ENCODE data around the gene GABARAP. TPM values are rescaled to one million over a fixed set of nuclear protein-coding genes. Genes with fewer than 3 reads are reported as not detected.

The GABARAP gene
- total RNA-seq, 6 experiments from 2014 or later = 238 to 330 (median 244) TPM

DNA sequence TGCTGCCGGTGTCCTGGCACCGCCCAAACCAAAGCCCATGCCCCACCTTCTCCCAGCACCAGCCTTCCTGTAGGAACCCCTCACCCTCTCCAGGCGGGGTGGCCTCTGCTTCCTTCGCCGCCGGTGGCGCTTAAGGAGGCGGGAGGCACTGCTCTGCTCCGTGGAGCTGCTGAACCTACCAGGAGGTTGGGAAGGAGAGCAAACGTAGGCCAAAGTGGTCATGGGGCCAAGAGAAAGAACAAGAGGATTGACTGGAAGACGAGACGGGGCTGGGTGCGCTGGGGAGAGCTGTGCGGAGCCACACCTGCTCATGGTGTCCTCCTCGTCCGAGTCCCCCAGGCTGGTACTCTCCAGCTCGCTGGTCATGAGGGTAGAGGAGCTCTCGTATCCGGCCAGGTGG, 12.7 kb downstream of the GABARAP start:
- DNase-seq (peak in 1 of 3 donors; percentile 18), ATAC-seq (no peak)
- intact Hi-C loops (cut with DNase I) = no loop called here
- H3K4me3 ChIP-seq = no peak overlapping the region
- H3K9me3 ChIP-seq = no peaks in the 10 kb centered on the region
- TF ChIP-seq, protein P1, sequence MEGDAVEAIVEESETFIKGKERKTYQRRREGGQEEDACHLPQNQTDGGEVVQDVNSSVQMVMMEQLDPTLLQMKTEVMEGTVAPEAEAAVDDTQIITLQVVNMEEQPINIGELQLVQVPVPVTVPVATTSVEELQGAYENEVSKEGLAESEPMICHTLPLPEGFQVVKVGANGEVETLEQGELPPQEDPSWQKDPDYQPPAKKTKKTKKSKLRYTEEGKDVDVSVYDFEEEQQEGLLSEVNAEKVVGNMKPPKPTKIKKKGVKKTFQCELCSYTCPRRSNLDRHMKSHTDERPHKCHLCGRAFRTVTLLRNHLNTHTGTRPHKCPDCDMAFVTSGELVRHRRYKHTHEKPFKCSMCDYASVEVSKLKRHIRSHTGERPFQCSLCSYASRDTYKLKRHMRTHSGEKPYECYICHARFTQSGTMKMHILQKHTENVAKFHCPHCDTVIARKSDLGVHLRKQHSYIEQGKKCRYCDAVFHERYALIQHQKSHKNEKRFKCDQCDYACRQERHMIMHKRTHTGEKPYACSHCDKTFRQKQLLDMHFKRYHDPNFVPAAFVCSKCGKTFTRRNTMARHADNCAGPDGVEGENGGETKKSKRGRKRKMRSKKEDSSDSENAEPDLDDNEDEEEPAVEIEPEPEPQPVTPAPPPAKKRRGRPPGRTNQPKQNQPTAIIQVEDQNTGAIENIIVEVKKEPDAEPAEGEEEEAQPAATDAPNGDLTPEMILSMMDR (IDR thresholded peaks at IDR 0.05) = no peak
- TF ChIP-seq POLR2A (IDR thresholded peaks at IDR 0.05) = no peak
- no peak overlapping the region for H3K27ac ChIP-seq
- peaks cover 0 to 29% (median under 1%) of the 10 kb centered on the region in 4 donors for H3K4me1 ChIP-seq
- 86% methylated on average over 7 of the region's 19 CpGs for WGBS (ENCODE audit: insufficient coverage, low coverage, low lambda C conversion rate, missing lambda C conversion rate)
- peaks cover 0 to 43% (median 16%) of the 10 kb centered on the region in 4 donors for H3K36me3 ChIP-seq
- H3K27me3 ChIP-seq = no peaks in the 10 kb centered on the region

DNA sequence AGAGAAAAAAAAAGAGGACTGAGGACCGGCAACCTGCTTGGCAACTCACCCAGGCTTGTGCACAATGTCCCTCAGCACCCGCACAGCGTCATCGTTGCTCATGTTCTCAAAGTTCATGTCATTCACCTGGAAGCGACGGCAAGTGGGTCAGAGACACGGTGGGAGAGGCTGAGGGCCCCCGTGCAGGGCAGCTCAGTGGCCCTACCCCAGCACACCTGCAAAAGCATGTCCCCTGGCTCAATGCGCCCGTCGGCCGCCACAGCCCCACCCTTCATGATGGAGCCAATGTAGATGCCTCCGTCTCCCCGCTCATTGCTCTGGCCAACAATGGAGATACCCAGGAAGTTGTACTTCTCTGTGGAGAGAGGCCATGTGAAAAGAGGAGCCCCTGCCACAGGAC, 13.3 kb downstream of the GABARAP start:
- WGBS (ENCODE audit: insufficient coverage, low coverage, low lambda C conversion rate, missing lambda C conversion rate) = no CpG with 5 or more reads among the region's 14 CpGs
- no peak for TF ChIP-seq POLR2A (IDR thresholded peaks at IDR 0.05)
- TF ChIP-seq, protein P1 (IDR thresholded peaks at IDR 0.05) = no peak
- DNase-seq (no peak), ATAC-seq (no peak)
- Histone ChIP-seq H3K36me3 (peaks cover 0 to 48% (median 20%) of the 10 kb centered on the region in 4 donors), H3K9me3 (no peaks in the 10 kb centered on the region), H3K4me3 (no peak overlapping the region), H3K27me3 (no peaks in the 10 kb centered on the region), H3K4me1 (peaks cover 0 to 29% (median 0%) of the 10 kb centered on the region in 4 donors), H3K27ac (no peak overlapping the region)
- intact Hi-C loops (cut with DNase I) = no loop called here

DNA sequence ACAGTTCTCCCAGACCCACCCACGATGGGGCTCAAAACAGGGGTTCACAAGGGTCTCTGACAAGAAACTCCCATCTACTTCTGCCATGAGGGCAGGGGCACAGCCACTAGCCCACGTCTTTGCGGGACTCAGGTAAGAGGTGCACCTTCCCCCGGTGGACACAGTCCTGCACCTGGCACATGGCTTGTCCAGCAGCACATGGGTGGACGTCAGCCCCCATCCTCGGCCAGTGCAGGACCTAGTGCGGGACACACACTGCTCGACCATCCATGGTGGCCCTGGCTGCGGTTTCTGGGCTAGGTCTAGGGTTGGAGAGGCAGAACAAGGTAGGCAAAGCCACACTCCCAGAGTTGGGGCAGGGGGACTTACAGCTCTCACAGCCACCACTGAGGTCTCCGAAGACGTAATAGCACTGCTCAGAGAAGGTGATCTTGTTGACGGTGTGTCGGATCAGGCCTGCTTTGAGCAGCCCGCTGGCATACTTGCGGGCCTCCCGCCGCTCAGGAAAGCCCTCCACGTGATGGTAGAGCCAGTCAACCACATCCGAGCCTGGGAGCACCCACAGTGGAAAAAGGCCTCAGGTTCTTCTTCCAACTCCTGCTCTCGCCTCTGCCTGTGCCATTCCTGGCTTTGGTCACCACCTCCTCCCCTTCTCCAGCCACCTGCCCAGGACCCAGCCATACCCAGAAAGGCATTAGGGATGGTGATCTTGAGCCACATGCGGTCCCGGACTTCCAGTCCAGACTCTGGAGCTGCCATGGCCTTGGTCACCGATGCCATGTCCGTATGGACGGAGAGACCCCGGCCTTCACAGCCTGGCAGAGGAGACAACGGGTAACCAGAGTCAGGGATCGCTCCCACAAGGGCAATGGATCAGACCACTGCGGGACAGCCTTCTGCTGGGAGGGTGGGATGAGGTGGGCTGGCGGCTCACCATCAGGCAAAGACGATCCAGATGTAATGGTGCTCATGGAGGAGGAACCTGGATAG, 15.2 kb downstream of the GABARAP start:
- H3K36me3 ChIP-seq = peaks cover 0 to 66% (median 32%) of the 10 kb centered on the region in 4 donors
- DNase-seq (no peak), ATAC-seq (peak in 1 of 4 donors; percentile 5)
- 90% methylated on average over 7 of the region's 31 CpGs for WGBS (ENCODE audit: insufficient coverage, low coverage, low lambda C conversion rate, missing lambda C conversion rate)
- H3K27ac ChIP-seq = no peak overlapping the region
- TF ChIP-seq POLR2A (IDR thresholded peaks at IDR 0.05) = no peak
- TF ChIP-seq, protein P1 (IDR thresholded peaks at IDR 0.05) = no peak
- no peaks in the 10 kb centered on the region for H3K9me3 ChIP-seq
- H3K27me3 ChIP-seq = no peaks in the 10 kb centered on the region
- no peak overlapping the region for H3K4me3 ChIP-seq
- intact Hi-C loops (cut with DNase I) = no loop called here
- peaks cover 0 to 31% (median 0%) of the 10 kb centered on the region in 4 donors for H3K4me1 ChIP-seq

DNA sequence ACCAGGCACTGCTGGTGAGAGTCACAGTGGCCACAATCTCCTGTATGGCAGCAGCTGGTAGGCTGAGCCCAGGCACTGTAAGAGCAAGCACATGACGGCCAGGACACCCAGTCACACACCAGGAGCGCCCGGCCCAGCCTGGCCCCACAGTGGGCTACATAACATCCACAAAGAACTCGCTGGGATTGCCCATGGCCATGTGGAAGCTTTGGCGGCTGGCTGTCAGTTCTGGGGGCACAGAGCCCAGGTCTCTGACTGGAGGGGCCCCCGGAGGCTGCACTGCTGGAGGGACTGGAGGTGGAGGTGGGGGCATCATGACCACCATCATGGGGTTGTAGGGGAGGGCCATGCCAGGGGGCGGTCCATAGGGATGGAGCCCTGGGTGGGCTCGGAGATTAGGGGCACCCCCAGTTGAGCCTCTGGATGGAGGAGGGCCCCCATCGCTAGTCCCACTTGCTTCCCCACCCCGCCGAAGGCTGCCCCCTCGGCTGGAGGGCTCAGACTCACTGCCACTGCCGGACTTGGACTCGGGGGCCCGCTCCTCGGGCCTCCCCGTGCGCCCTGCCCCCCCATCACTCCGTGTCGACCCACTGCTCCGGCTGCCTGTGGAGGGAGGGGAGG, 16.4 kb downstream of the GABARAP start:
- Histone ChIP-seq H3K27ac (no peak overlapping the region), H3K9me3 (no peaks in the 10 kb centered on the region), H3K4me1 (peaks cover 0 to 36% (median 5%) of the 10 kb centered on the region in 4 donors), H3K27me3 (no peaks in the 10 kb centered on the region), H3K36me3 (peaks cover 0 to 66% (median 38%) of the 10 kb centered on the region in 4 donors), H3K4me3 (no peak overlapping the region)
- ATAC-seq (peak in 1 of 4 donors; percentile 1), DNase-seq (no peak)
- 40% methylated on average over 1 of the region's 21 CpGs for WGBS (ENCODE audit: insufficient coverage, low coverage, low lambda C conversion rate, missing lambda C conversion rate)
- intact Hi-C loops (cut with DNase I) = no loop called here
- TF ChIP-seq POLR2A (IDR thresholded peaks at IDR 0.05) = peak; percentile 5
- TF ChIP-seq, protein P1 (IDR thresholded peaks at IDR 0.05) = no peak
